Breast epithelium (tissue), 4 donors: Measurements from ENCODE around the gene ZBTB44. TPM values are rescaled to one million over a fixed set of nuclear protein-coding genes. Genes with fewer than 3 reads are reported as not detected.
A peak's percentile ranks its signal among the peaks of the same experiment; 100 is the strongest.

ENCODE experiments used
- DNase-seq, 2 donors: peaks; one replicate each; pipeline ENCODE4 v3.0.0-alpha.2; 2019; ENCODE audit warnings: low spot score in 2 of 2
- H3K27ac ChIP-seq, 2 donors: fragments of 200-600 bp; sonication (generic) in 1 of 2; one replicate each; pipeline ENCODE4 v1.5.1; 2016 to 2019; ENCODE audit warnings: mild to moderate bottlenecking in 1 of 2
- H3K27me3 ChIP-seq, 2 donors: fragments of 200-600 bp; sonication (generic) in 1 of 2; one replicate each; pipeline versions ENCODE4 v1.5.1 to v1.6.0; 2017 to 2019; ENCODE audit warnings: control low read depth in 1 of 2, mild to moderate bottlenecking in 1 of 2
- H3K36me3 ChIP-seq: fragments of 200-600 bp; one replicate; pipeline ENCODE4 v1.5.1; 2019
- H3K4me1 ChIP-seq, 2 donors: fragments of 200-600 bp; sonication (generic); one replicate each; pipeline ENCODE4 v1.5.1; 2016 to 2019; ENCODE audit warnings: control low read depth in 1 of 2
- H3K4me3 ChIP-seq, 3 donors: fragments of 200-600 bp; sonication (generic); 1 replicate in 2 of 3; 2 replicates in 1 of 3; pipeline ENCODE4 v1.5.1; 2016 to 2019; ENCODE audit warnings: mild to moderate bottlenecking in 3 of 3, moderate library complexity in 2 of 3
- H3K9me3 ChIP-seq, 2 donors: fragments of 200-600 bp; sonication (generic) in 1 of 2; one replicate each; pipeline ENCODE4 v1.5.1; 2016 to 2019; ENCODE audit warnings: control low read depth in 1 of 2
- CTCF ChIP-seq, 3 donors: fragments of 450-650 bp; IDR thresholded peaks; one replicate each; pipeline ENCODE4 v1.5.1; 2016 to 2017; ENCODE audit warnings: antibody characterized with exemption in 3 of 3, mild to moderate bottlenecking in 3 of 3, moderate library complexity in 3 of 3
- POLR2A ChIP-seq: fragments of 450-650 bp; IDR thresholded peaks from one replicate; pipeline ENCODE4 v1.6.1; 2016; ENCODE audit warnings: antibody characterized with exemption, mild to moderate bottlenecking, moderate library complexity
- POLR2AphosphoS5 ChIP-seq, 3 donors: sonication (generic); formaldehyde crosslinking; IDR thresholded peaks; one replicate each; pipeline ENCODE4 v1.6.1; 2017; ENCODE audit warnings: antibody characterized with exemption in 3 of 3
- intact Hi-C: fragments of 100-400 bp; cut with DNase I; formaldehyde crosslinking; loops from one replicate; pipeline ENCODE4 v1.15.1; 2023; ENCODE audit warnings: low total_unique reads
- total RNA-seq, 3 donors: library from RNA; depleted of rRNA; stranded (reverse); fragments of >200 nt; gene quantifications; one replicate each; pipeline ENCODE4 v1.1.0, GENCODE V29; 2016

Gene ZBTB44
- total RNA-seq, 3 donors from 2014 or later, result 73.8 to 111 (median 107) TPM

GRCh38 chr11:130180491-130180890 lies 134.2 kb downstream of the ZBTB44 start:
- no peak overlapping the region for H3K4me3 ChIP-seq
- intact Hi-C loops, result no loop called here
- no peak for DNase-seq
- peaks cover 0 to 12% of the 10 kb centered on the region in 2 donors for H3K4me1 ChIP-seq
- H3K36me3 ChIP-seq, result no peaks in the 10 kb centered on the region
- no peaks in the 10 kb centered on the region for H3K9me3 ChIP-seq
- TF ChIP-seq POLR2A, result no peak
- TF ChIP-seq POLR2AphosphoS5 (IDR thresholded peaks at IDR 0.05), result no peak
- TF ChIP-seq CTCF (IDR thresholded peaks at IDR 0.05), result no peak
- H3K27me3 ChIP-seq, result no peaks in the 10 kb centered on the region
- H3K27ac ChIP-seq, result peak overlapping the region; percentile 75 to 80

GRCh38 chr11:130179396-130180306 lies 135.1 kb downstream of the ZBTB44 start:
- Histone ChIP-seq H3K4me3 (no peak overlapping the region), H3K4me1 (peaks cover 0 to 12% of the 10 kb centered on the region in 2 donors), H3K27me3 (no peaks in the 10 kb centered on the region), H3K9me3 (peaks cover 0 to 6% of the 10 kb centered on the region in 2 donors), H3K36me3 (no peaks in the 10 kb centered on the region), H3K27ac (peak overlapping the region; percentile 75 to 80)
- TF ChIP-seq POLR2A (no peak), POLR2AphosphoS5 (IDR thresholded peaks at IDR 0.05) (no peak), CTCF (IDR thresholded peaks at IDR 0.05) (no peak)
- DNase-seq, result no peak
- intact Hi-C loops, result no loop called here

- H3K4me1 ChIP-seq, result peaks cover 0 to 12% of the 10 kb centered on the region in 2 donors
- H3K27me3 ChIP-seq, result no peaks in the 10 kb centered on the region
- intact Hi-C loops, result no loop called here
- peak in 1 of 2 donors; percentile 37 for DNase-seq
- TF ChIP-seq POLR2A (no peak), POLR2AphosphoS5 (IDR thresholded peaks at IDR 0.05) (no peak), CTCF (IDR thresholded peaks at IDR 0.05) (no peak)
- no peaks in the 10 kb centered on the region for H3K36me3 ChIP-seq
- H3K27ac ChIP-seq, result peak overlapping the region; percentile 75 to 80
- peaks cover 0 to 9% of the 10 kb centered on the region in 2 donors for H3K9me3 ChIP-seq
- peak overlapping the region in 1 of 3 donors; percentile 21 for H3K4me3 ChIP-seq
Observed at GRCh38 chr11:130178441-130179339, 136.0 kb downstream of the ZBTB44 start.

- no peak overlapping the region for H3K4me3 ChIP-seq
- H3K9me3 ChIP-seq, result peaks cover 0 to 9% of the 10 kb centered on the region in 2 donors
- H3K27me3 ChIP-seq, result no peaks in the 10 kb centered on the region
- peaks cover 0 to 12% of the 10 kb centered on the region in 2 donors for H3K4me1 ChIP-seq
- no peak for DNase-seq
- intact Hi-C loops, result no loop called here
- peak overlapping the region in 1 of 2 donors; percentile 80 for H3K27ac ChIP-seq
- no peaks in the 10 kb centered on the region for H3K36me3 ChIP-seq
- TF ChIP-seq CTCF (IDR thresholded peaks at IDR 0.05), result no peak
- no peak for TF ChIP-seq POLR2A
- TF ChIP-seq POLR2AphosphoS5 (IDR thresholded peaks at IDR 0.05), result no peak
Observed at GRCh38 chr11:130177782-130178181, 136.9 kb downstream of the ZBTB44 start.

Other genes starting within 250 kb of the ZBTB44 start
- 100 to 1,000 TPM; 305 to 560 (median 418) TPM for gene APLP2, start 245.0 kb downstream of the ZBTB44 start, total RNA-seq
- 10 to 100 TPM in 2 of 3 donors, 1 to 10 TPM in 1; 9.9 to 89.0 (median 48.5) TPM for gene ST14, start 155.1 kb downstream of the ZBTB44 start, total RNA-seq
- gene ADAMTS8, start 113.7 kb upstream of the ZBTB44 start, total RNA-seq, result 1 to 10 TPM in 1 of 3 donors, under 1 TPM in 2; 0.32 to 2.0 (median 0.44) TPM
- 10 to 100 TPM; 17.9 to 22.6 (median 21.9) TPM for gene ADAMTS15, start 133.7 kb upstream of the ZBTB44 start, total RNA-seq